ENCODE data around the gene CD93. TPM values are rescaled to one million over a fixed set of nuclear protein-coding genes. Genes with fewer than 3 reads are reported as not detected.

Gene CD93
- total and polyA plus RNA-seq, 2 of the 8 experiments (the other 6 are each of a cell fraction or from before 2014, with no cell fraction given) = under 0.01 to 0.07 TPM

GRCh38 chr20:23088866-23089265, 2.7 kb upstream of the CD93 start:
- Histone ChIP-seq H2BK12ac (ENCODE audit: low read depth, low read length) (no peak overlapping the region), H2AFZ (ENCODE audit: low read length) (no peak overlapping the region), H3K9ac (replicated peaks in 1 of 4; ENCODE audit: extremely low read depth in 1 of 4, low read depth in 3 of 4, low read length in 3 of 4) (no peak overlapping the region), H3K18ac (ENCODE audit: extremely low read depth, low read length) (no peak overlapping the region), H3K79me1 (ENCODE audit: low read depth, low read length) (no peaks in the 10 kb centered on the region), H2BK120ac (replicated peaks; ENCODE audit: low read depth, low read length) (no peak overlapping the region), H3K4me3 (ENCODE audit: extremely low read depth in 1 of 4, insufficient read depth in 2 of 4, low read depth in 3 of 4, low read length in 4 of 4) (no peak overlapping the region), H4K91ac (replicated peaks; ENCODE audit: insufficient read length, low read length) (no peak overlapping the region), H3K36me3 (ENCODE audit: control insufficient read depth in 2 of 4, insufficient read depth in 4 of 4, low read length in 3 of 4) (no peaks in the 10 kb centered on the region), H3K27ac (ENCODE audit: low read depth, low read length) (no peak overlapping the region), H3K23me2 (ENCODE audit: low read depth, low read length) (no peaks in the 10 kb centered on the region), H3K56ac (replicated peaks; ENCODE audit: insufficient read length, low read depth, low read length) (no peak overlapping the region), H2AK5ac (ENCODE audit: low read depth, low read length) (no peak overlapping the region), H3K4me2 (ENCODE audit: insufficient read depth in 1 of 2, low read depth in 2 of 2, low read length in 2 of 2) (no peak overlapping the region), H2BK5ac (ENCODE audit: low read depth, low read length) (no peak overlapping the region), H3K27me3 (replicated peaks in 1 of 4; ENCODE audit: control insufficient read depth in 3 of 4, extremely low read depth in 1 of 4, insufficient read depth in 3 of 4, low read length in 3 of 4) (no peaks in the 10 kb centered on the region), H3K4ac (replicated peaks; ENCODE audit: insufficient read length, low read depth, low read length) (no peak overlapping the region), H3K79me2 (ENCODE audit: control insufficient read depth in 1 of 2, insufficient read depth in 2 of 2, low read length in 2 of 2) (no peaks in the 10 kb centered on the region), H4K5ac (ENCODE audit: insufficient read length, low read depth, low read length) (no peak overlapping the region), H3K23ac (ENCODE audit: insufficient read length) (no peak overlapping the region), H3K9me3 (ENCODE audit: insufficient read depth in 2 of 2, low read depth in 1 of 2, low read length in 1 of 2) (no peaks in the 10 kb centered on the region), H2BK20ac (ENCODE audit: low read length) (no peak overlapping the region), H3K14ac (ENCODE audit: insufficient read length) (no peak overlapping the region), H4K8ac (ENCODE audit: extremely low read depth, insufficient read depth, low read length) (no peak overlapping the region; the same call in 1 of the 2 replicates), H2BK15ac (ENCODE audit: low read length) (no peak overlapping the region), H3K4me1 (replicated peaks in 1 of 4; ENCODE audit: control insufficient read depth in 3 of 4, insufficient read depth in 4 of 4, low read length in 3 of 4) (peaks cover 0 to 9% (median 2%) of the 10 kb centered on the region in 4 experiments; a peak in 4 of 7 replicates), H4K20me1 (replicated peaks in 1 of 2; ENCODE audit: control insufficient read depth in 1 of 2, insufficient read depth in 2 of 2, low read length in 2 of 2) (no peaks in the 10 kb centered on the region)
- 90% methylated on average over 8 of the region's 8 CpGs; no CpG with 5 or more reads in 1 of the 2 experiments for WGBS, 2 experiments (ENCODE audit: extremely low coverage in 1 of 2, insufficient coverage in 1 of 2, insufficient read length in 1 of 2, insufficient replicate concordance in 2 of 2, low coverage in 1 of 2, low lambda C conversion rate in 2 of 2, missing lambda C conversion rate in 1 of 2)
- FAIRE-seq (no peak), DNase-seq (ENCODE audit: low read depth in 1 of 2, low spot score in 2 of 2) (no peak)
- ChIA-PET CTCF (ENCODE audit: partially characterized antibody) (interaction anchor here (1.3 to 3.5 kb wide), 8 partner anchors 9 to 112 kb away, joined by 5 to 21 read pairs (median 8); no protein-coding TSS in a partner anchor), POLR2A (ENCODE audit: partially characterized antibody) (no interaction called here)
- TF ChIP-seq POU5F1 (IDR thresholded peaks at IDR 0.05; ENCODE audit: low read depth, low read length) (no peak), TAF7 (optimal IDR thresholded peaks at IDR 0.05; ENCODE audit: borderline replicate concordance, low read depth, low read length) (no peak), BRCA1 (IDR thresholded peaks at IDR 0.05; ENCODE audit: low read depth, low read length) (no peak), GTF2F1 (IDR thresholded peaks at IDR 0.05; ENCODE audit: borderline replicate concordance, low read depth, low read length) (no peak), CREB1 (IDR thresholded peaks at IDR 0.05) (no peak), CBX5 (IDR thresholded peaks at IDR 0.05; ENCODE audit: low read depth, low read length) (no peak)

Measured in H1 (cell line).